Testis (tissue), 2 donors: ENCODE results near the gene WWC2.

Experiments
- CTCF ChIP-seq, 3 experiments: fragments of 450-650 bp in 2 of 3; fragments of 200-600 bp in 1 of 3; sonication (generic) in 1 of 3; IDR thresholded peaks; one replicate each; pipeline ENCODE4 v1.5.1; 2016 to 2019; ENCODE audit warnings: antibody characterized with exemption in 3 of 3, mild to moderate bottlenecking in 2 of 3, moderate library complexity in 1 of 3
- POLR2A ChIP-seq: fragments of 450-650 bp; IDR thresholded peaks from one replicate; pipeline ENCODE4 v1.6.1; 2017; ENCODE audit warnings: antibody characterized with exemption, mild to moderate bottlenecking, moderate library complexity

- TF ChIP-seq CTCF (IDR thresholded peaks at IDR 0.05) (no peak), POLR2A (no peak)
These were observed 173.3 kb downstream of the WWC2 start for GRCh38 chr4:183272384-183272783.
